HepG2 (cell line): ENCODE data around the gene CCL5.

ENCODE experiments used
- MXD4 ChIP-seq: IDR thresholded peaks from 2 replicates; pipeline ENCODE4 v1.6.1; 2016; ENCODE audit warnings: mild to moderate bottlenecking, missing biosample characterization, missing genetic modification reagents
- POLR2AphosphoS5 ChIP-seq: IDR thresholded peaks from 2 replicates; pipeline ENCODE4 v1.6.1; 2012; ENCODE audit warnings: low read depth, low read length

- TF ChIP-seq POLR2AphosphoS5 = no peak
- TF ChIP-seq MXD4 (CRISPR knock-in tag) = no peak
Measured at GRCh38 chr17:35849469-35850348, 30.5 kb downstream of the CCL5 start.
